GM23338 (cell line): Measurements from ENCODE around the gene ARL10. TPM values are rescaled to one million over a fixed set of nuclear protein-coding genes. Genes with fewer than 3 reads are reported as not detected.

Source experiments
- ATAC-seq: fragments of 200-7000 bp; cut with Tn5 transposase; 3 replicates; pipeline ENCODE4 v1.9.1; 2020
- DNase-seq: peaks from one replicate; pipeline ENCODE4 v3.0.0-alpha.2; 2015; ENCODE audit warnings: low spot score
- H2AFZ ChIP-seq: fragments of 200-600 bp; sonication (generic); 2 replicates; pipeline ENCODE4 v1.8.0; 2016; ENCODE audit warnings: antibody characterized with exemption, mild to moderate bottlenecking, moderate library complexity
- H3F3A ChIP-seq: fragments of 200-600 bp; sonication (generic); replicated peaks from 2 replicates; pipeline ENCODE4 v1.8.0; 2017; ENCODE audit warnings: antibody characterized with exemption, mixed run types, low read depth
- H3K27ac ChIP-seq: fragments of 200-600 bp; sonication (generic); 2 replicates; pipeline ENCODE4 v1.6.1; 2016; ENCODE audit warnings: low read depth
- H3K27me3 ChIP-seq: fragments of 200-600 bp; sonication (generic); 2 replicates; pipeline ENCODE4 v1.8.0; 2016; ENCODE audit warnings: mild to moderate bottlenecking, mixed run types, moderate library complexity; ENCODE audit not compliant: insufficient read depth
- H3K36me3 ChIP-seq: fragments of 200-600 bp; sonication (generic); 2 replicates; pipeline ENCODE4 v1.8.0; 2016; ENCODE audit warnings: mild to moderate bottlenecking; ENCODE audit not compliant: insufficient read depth
- H3K4me1 ChIP-seq: fragments of 200-600 bp; sonication (generic); 2 replicates; pipeline ENCODE4 v1.8.0; 2016; ENCODE audit warnings: mild to moderate bottlenecking, moderate library complexity; ENCODE audit not compliant: insufficient read depth
- H3K4me2 ChIP-seq: fragments of 200-600 bp; sonication (generic); 2 replicates; pipeline ENCODE4 v1.7.1; 2017; ENCODE audit warnings: mixed run types
- H3K4me3 ChIP-seq: fragments of 200-600 bp; sonication (generic); 2 replicates; pipeline ENCODE4 v1.6.1; 2016; ENCODE audit warnings: mixed run types
- H3K79me2 ChIP-seq: fragments of 200-600 bp; sonication (generic); replicated peaks from 2 replicates; pipeline ENCODE4 v1.8.0; 2017; ENCODE audit warnings: mild to moderate bottlenecking; ENCODE audit not compliant: insufficient read depth
- H3K9me2 ChIP-seq: fragments of 200-600 bp; sonication (generic); 2 replicates; pipeline ENCODE4 v1.8.0; 2017; ENCODE audit not compliant: insufficient read depth
- H4K20me1 ChIP-seq: fragments of 200-600 bp; sonication (generic); replicated peaks from 2 replicates; pipeline ENCODE4 v1.8.0; 2017; ENCODE audit warnings: mild to moderate bottlenecking; ENCODE audit not compliant: insufficient read depth
- H3K27ac Mint-ChIP-seq: 2 replicates; pipeline ENCODE4 v1.8.0; 2020; ENCODE audit warnings: inconsistent platforms, mild to moderate bottlenecking, moderate library complexity, mixed read lengths
- H3K27me3 Mint-ChIP-seq: 3 replicates; pipeline ENCODE4 v1.8.0; 2022; ENCODE audit warnings: low read depth, mild to moderate bottlenecking, moderate library complexity, mixed read lengths, inconsistent platforms; ENCODE audit not compliant: insufficient read depth, poor library complexity
- H3K36me3 Mint-ChIP-seq: 3 replicates; pipeline ENCODE4 v1.8.0; 2021; ENCODE audit warnings: low read depth, mild to moderate bottlenecking, inconsistent platforms, moderate library complexity, mixed read lengths
- H3K4me1 Mint-ChIP-seq: 3 replicates; pipeline ENCODE4 v1.8.0; 2020; ENCODE audit warnings: mild to moderate bottlenecking, inconsistent platforms, mixed read lengths
- H3K4me3 Mint-ChIP-seq: 3 replicates; pipeline ENCODE4 v1.8.0; 2021; ENCODE audit warnings: moderate library complexity, mild to moderate bottlenecking, inconsistent platforms, mixed read lengths
- H3K9me3 Mint-ChIP-seq: 3 replicates; pipeline ENCODE4 v1.8.0; 2020; ENCODE audit warnings: moderate library complexity, mild to moderate bottlenecking, inconsistent platforms, mixed read lengths
- CREB1 ChIP-seq: fragments of 250-450 bp; sonication (Bioruptor Pico); IDR thresholded peaks from 2 replicates; pipeline ENCODE4 v1.5.0; 2020; ENCODE audit warnings: low read depth, mild to moderate bottlenecking, moderate library complexity
- EZH2 ChIP-seq: fragments of 200-600 bp; sonication (generic); IDR thresholded peaks from one replicate; pipeline ENCODE4 v1.8.0; 2017; ENCODE audit warnings: antibody characterized with exemption, mild to moderate bottlenecking, low read depth; ENCODE audit not compliant: unreplicated experiment
- EZH2phosphoT487 ChIP-seq: fragments of 200-600 bp; sonication (generic); IDR thresholded peaks from one replicate; pipeline ENCODE4 v1.8.1; 2018; ENCODE audit warnings: antibody characterized with exemption; ENCODE audit not compliant: unreplicated experiment
- JUNB ChIP-seq: IDR thresholded peaks from one replicate; pipeline ENCODE4 v1.6.1; 2016; ENCODE audit warnings: antibody characterized with exemption; ENCODE audit not compliant: unreplicated experiment
- NANOG ChIP-seq: IDR thresholded peaks from 2 replicates; pipeline ENCODE4 v1.6.1; 2016; ENCODE audit warnings: antibody characterized with exemption, borderline replicate concordance
- POLR2AphosphoS5 ChIP-seq: IDR thresholded peaks from 2 replicates; pipeline ENCODE4 v1.6.1; 2016; ENCODE audit warnings: antibody characterized with exemption, low read depth
- STAT1 ChIP-seq: IDR thresholded peaks from one replicate; pipeline ENCODE4 v1.6.1; 2016; ENCODE audit warnings: antibody characterized with exemption; ENCODE audit not compliant: unreplicated experiment
- ZNF114 ChIP-seq: fragments of 250-450 bp; sonication (Bioruptor Pico); IDR thresholded peaks from 2 replicates; pipeline ENCODE4 v1.5.0; 2020; ENCODE audit warnings: mild to moderate bottlenecking, moderate library complexity
- ZNF331 ChIP-seq: fragments of 250-450 bp; sonication (Bioruptor Pico); IDR thresholded peaks from 2 replicates; pipeline ENCODE4 v1.5.0; 2020; ENCODE audit warnings: low read depth, mild to moderate bottlenecking, moderate library complexity
- polyA plus RNA-seq: library from polyadenylated mRNA; unstranded; fragments of >200 nt; fragmentation: Nextera tagmentation; extraction: Ambion mirVana; gene quantifications from 2 replicates; pipeline ENCODE4 v1.2.1, GENCODE V29; 2016
- total RNA-seq: library from RNA; depleted of rRNA; stranded (reverse); fragments of >200 nt; shearing (Covaris generic); gene quantifications from 2 replicates; pipeline ENCODE4 v1.2.3, GENCODE V29; 2014
- TF ChIP-seq, protein P1 (sequence below): IDR thresholded peaks from one replicate; pipeline ENCODE4 v1.6.1; 2018; ENCODE audit warnings: antibody characterized with exemption; ENCODE audit not compliant: unreplicated experiment
- TF ChIP-seq, protein P2 (sequence below): fragments of 250-450 bp; sonication (Bioruptor Pico); IDR thresholded peaks from 2 replicates; pipeline ENCODE4 v1.5.0; 2020; ENCODE audit warnings: mild to moderate bottlenecking, moderate library complexity
- TF ChIP-seq, protein P3 (sequence below): IDR thresholded peaks from 2 replicates; pipeline ENCODE4 v1.6.1; 2016; ENCODE audit warnings: antibody characterized with exemption
- TF ChIP-seq, protein P4 (sequence below), 2 experiments: fragments of 200-600 bp in 1 of 2; sonication (generic) in 1 of 2; conservative IDR thresholded peaks; 2 replicates each; pipeline versions ENCODE4 v1.5.1 to v1.6.1; 2016 to 2017; ENCODE audit warnings: antibody characterized with exemption in 2 of 2, low read depth in 2 of 2, mild to moderate bottlenecking in 2 of 2, moderate library complexity in 1 of 2

The ARL10 gene
- total and polyA plus RNA-seq, 2 experiments from 2014 or later = 2.5 to 7.9 TPM

DNA sequence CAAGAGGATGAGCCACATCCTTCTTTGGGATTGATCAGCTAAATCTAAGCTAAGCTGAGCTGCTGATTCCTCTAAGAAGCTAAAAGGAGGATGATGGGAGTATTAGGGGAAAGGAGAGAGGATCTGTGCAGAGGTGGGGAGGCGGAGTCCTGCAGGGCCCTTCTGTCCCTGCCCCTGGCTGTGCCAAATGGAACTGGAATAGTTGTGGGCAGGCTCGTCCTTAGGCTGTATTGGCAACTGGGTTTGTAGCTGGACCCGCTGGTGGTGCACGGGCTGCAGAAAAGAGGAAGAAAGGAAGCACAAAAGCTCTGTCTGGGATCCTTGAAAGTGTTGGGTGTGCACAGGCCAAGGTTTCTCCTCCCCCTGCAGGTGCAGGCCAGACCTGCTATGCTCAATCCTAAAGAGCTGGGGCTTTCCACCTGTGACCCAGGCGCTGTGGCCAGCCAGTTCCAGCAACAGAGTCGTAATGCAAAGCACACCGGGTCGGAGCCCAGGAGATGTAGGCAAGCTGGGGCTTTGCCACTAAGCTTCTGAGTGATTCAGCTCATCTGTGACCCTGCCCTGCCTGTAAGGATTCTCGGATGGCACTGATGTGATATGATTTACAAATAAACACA is 41.3 kb downstream of the ARL10 start:
- Mint-ChIP-seq H3K4me1 (peaks cover 16% of the 10 kb centered on the region), H3K36me3 (no peaks in the 10 kb centered on the region; the same call in 2 of the 3 replicates), H3K27ac (no peak overlapping the region), H3K27me3 (peaks cover 3% of the 10 kb centered on the region), H3K4me3 (no peak overlapping the region), H3K9me3 (no peaks in the 10 kb centered on the region)
- DNase-seq = no peak
- Histone ChIP-seq H4K20me1 (peaks cover 3% of the 10 kb centered on the region; the same call in 1 of the 2 replicates), H3K9me2 (no peaks in the 10 kb centered on the region), H3K4me2 (no peak overlapping the region), H3K27me3 (no peaks in the 10 kb centered on the region), H3K79me2 (no peaks in the 10 kb centered on the region), H3F3A (no peaks in the 10 kb centered on the region), H3K36me3 (no peaks in the 10 kb centered on the region), H2AFZ (no peak overlapping the region), H3K27ac (0 out of 2 replicates have a peak overlapping the region, but pooled peaks have one; percentile 50), H3K4me1 (no peaks in the 10 kb centered on the region), H3K4me3 (no peak overlapping the region)
- TF ChIP-seq ZNF331 (no peak), NANOG (no peak), ZNF114 (CRISPR knock-in tag) (no peak), EZH2 (no peak), EZH2phosphoT487 (no peak), CREB1 (no peak), JUNB (no peak), STAT1 (no peak), POLR2AphosphoS5 (no peak)
- TF ChIP-seq, protein P1, sequence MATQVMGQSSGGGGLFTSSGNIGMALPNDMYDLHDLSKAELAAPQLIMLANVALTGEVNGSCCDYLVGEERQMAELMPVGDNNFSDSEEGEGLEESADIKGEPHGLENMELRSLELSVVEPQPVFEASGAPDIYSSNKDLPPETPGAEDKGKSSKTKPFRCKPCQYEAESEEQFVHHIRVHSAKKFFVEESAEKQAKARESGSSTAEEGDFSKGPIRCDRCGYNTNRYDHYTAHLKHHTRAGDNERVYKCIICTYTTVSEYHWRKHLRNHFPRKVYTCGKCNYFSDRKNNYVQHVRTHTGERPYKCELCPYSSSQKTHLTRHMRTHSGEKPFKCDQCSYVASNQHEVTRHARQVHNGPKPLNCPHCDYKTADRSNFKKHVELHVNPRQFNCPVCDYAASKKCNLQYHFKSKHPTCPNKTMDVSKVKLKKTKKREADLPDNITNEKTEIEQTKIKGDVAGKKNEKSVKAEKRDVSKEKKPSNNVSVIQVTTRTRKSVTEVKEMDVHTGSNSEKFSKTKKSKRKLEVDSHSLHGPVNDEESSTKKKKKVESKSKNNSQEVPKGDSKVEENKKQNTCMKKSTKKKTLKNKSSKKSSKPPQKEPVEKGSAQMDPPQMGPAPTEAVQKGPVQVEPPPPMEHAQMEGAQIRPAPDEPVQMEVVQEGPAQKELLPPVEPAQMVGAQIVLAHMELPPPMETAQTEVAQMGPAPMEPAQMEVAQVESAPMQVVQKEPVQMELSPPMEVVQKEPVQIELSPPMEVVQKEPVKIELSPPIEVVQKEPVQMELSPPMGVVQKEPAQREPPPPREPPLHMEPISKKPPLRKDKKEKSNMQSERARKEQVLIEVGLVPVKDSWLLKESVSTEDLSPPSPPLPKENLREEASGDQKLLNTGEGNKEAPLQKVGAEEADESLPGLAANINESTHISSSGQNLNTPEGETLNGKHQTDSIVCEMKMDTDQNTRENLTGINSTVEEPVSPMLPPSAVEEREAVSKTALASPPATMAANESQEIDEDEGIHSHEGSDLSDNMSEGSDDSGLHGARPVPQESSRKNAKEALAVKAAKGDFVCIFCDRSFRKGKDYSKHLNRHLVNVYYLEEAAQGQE = no peak
- TF ChIP-seq, protein P2, sequence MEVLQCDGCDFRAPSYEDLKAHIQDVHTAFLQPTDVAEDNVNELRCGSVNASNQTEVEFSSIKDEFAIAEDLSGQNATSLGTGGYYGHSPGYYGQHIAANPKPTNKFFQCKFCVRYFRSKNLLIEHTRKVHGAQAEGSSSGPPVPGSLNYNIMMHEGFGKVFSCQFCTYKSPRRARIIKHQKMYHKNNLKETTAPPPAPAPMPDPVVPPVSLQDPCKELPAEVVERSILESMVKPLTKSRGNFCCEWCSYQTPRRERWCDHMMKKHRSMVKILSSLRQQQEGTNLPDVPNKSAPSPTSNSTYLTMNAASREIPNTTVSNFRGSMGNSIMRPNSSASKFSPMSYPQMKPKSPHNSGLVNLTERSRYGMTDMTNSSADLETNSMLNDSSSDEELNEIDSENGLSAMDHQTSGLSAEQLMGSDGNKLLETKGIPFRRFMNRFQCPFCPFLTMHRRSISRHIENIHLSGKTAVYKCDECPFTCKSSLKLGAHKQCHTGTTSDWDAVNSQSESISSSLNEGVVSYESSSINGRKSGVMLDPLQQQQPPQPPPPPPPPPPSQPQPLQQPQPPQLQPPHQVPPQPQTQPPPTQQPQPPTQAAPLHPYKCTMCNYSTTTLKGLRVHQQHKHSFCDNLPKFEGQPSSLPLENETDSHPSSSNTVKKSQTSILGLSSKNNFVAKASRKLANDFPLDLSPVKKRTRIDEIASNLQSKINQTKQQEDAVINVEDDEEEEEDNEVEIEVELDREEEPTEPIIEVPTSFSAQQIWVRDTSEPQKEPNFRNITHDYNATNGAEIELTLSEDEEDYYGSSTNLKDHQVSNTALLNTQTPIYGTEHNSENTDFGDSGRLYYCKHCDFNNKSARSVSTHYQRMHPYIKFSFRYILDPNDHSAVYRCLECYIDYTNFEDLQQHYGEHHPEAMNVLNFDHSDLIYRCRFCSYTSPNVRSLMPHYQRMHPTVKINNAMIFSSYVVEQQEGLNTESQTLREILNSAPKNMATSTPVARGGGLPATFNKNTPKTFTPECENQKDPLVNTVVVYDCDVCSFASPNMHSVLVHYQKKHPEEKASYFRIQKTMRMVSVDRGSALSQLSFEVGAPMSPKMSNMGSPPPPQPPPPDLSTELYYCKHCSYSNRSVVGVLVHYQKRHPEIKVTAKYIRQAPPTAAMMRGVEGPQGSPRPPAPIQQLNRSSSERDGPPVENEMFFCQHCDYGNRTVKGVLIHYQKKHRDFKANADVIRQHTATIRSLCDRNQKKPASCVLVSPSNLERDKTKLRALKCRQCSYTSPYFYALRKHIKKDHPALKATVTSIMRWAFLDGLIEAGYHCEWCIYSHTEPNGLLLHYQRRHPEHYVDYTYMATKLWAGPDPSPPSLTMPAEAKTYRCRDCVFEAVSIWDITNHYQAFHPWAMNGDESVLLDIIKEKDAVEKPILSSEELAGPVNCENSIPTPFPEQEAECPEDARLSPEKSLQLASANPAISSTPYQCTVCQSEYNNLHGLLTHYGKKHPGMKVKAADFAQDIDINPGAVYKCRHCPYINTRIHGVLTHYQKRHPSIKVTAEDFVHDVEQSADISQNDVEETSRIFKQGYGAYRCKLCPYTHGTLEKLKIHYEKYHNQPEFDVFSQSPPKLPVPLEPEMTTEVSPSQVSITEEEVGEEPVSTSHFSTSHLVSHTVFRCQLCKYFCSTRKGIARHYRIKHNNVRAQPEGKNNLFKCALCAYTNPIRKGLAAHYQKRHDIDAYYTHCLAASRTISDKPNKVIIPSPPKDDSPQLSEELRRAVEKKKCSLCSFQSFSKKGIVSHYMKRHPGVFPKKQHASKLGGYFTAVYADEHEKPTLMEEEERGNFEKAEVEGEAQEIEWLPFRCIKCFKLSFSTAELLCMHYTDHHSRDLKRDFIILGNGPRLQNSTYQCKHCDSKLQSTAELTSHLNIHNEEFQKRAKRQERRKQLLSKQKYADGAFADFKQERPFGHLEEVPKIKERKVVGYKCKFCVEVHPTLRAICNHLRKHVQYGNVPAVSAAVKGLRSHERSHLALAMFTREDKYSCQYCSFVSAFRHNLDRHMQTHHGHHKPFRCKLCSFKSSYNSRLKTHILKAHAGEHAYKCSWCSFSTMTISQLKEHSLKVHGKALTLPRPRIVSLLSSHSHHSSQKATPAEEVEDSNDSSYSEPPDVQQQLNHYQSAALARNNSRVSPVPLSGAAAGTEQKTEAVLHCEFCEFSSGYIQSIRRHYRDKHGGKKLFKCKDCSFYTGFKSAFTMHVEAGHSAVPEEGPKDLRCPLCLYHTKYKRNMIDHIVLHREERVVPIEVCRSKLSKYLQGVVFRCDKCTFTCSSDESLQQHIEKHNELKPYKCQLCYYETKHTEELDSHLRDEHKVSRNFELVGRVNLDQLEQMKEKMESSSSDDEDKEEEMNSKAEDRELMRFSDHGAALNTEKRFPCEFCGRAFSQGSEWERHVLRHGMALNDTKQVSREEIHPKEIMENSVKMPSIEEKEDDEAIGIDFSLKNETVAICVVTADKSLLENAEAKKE (CRISPR knock-in tag) = no peak
- TF ChIP-seq, protein P3, sequence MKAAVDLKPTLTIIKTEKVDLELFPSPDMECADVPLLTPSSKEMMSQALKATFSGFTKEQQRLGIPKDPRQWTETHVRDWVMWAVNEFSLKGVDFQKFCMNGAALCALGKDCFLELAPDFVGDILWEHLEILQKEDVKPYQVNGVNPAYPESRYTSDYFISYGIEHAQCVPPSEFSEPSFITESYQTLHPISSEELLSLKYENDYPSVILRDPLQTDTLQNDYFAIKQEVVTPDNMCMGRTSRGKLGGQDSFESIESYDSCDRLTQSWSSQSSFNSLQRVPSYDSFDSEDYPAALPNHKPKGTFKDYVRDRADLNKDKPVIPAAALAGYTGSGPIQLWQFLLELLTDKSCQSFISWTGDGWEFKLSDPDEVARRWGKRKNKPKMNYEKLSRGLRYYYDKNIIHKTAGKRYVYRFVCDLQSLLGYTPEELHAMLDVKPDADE = no peak
- TF ChIP-seq, protein P4, sequence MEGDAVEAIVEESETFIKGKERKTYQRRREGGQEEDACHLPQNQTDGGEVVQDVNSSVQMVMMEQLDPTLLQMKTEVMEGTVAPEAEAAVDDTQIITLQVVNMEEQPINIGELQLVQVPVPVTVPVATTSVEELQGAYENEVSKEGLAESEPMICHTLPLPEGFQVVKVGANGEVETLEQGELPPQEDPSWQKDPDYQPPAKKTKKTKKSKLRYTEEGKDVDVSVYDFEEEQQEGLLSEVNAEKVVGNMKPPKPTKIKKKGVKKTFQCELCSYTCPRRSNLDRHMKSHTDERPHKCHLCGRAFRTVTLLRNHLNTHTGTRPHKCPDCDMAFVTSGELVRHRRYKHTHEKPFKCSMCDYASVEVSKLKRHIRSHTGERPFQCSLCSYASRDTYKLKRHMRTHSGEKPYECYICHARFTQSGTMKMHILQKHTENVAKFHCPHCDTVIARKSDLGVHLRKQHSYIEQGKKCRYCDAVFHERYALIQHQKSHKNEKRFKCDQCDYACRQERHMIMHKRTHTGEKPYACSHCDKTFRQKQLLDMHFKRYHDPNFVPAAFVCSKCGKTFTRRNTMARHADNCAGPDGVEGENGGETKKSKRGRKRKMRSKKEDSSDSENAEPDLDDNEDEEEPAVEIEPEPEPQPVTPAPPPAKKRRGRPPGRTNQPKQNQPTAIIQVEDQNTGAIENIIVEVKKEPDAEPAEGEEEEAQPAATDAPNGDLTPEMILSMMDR (conservative IDR thresholded peaks at IDR 0.05; ENCODE audit: low read depth in 2 of 2) = no peak
- ATAC-seq = peak; percentile 14
